HepG2 (cell line): ENCODE data around the gene GMPPB. TPM values are rescaled to one million over a fixed set of nuclear protein-coding genes. Genes with fewer than 3 reads are reported as not detected.

Experiments
- ATRX ChIP-seq: sonication (generic); formaldehyde crosslinking; IDR thresholded peaks from 2 replicates; pipeline ENCODE4 v1.4.0; 2020; ENCODE audit warnings: missing genetic modification reagents, borderline replicate concordance
- HNF4A ChIP-seq: sonication (generic); formaldehyde crosslinking; IDR thresholded peaks from 2 replicates; pipeline ENCODE4 v1.4.0; 2020; ENCODE audit warnings: missing genetic modification reagents
- HOXA5 ChIP-seq: sonication (generic); formaldehyde crosslinking; IDR thresholded peaks from 2 replicates; pipeline ENCODE4 v1.4.0; 2020; ENCODE audit warnings: missing genetic modification reagents
- JDP2 ChIP-seq: sonication (generic); formaldehyde crosslinking; IDR thresholded peaks from 2 replicates; pipeline ENCODE4 v1.8.1; 2022; ENCODE audit warnings: missing genetic modification reagents, borderline replicate concordance
- NFYC ChIP-seq: IDR thresholded peaks from 2 replicates; pipeline ENCODE4 v1.6.1; 2016; ENCODE audit warnings: missing genetic modification reagents, missing compliant biosample characterization
- PCBP1 ChIP-seq: fragments of 200-400 bp; formaldehyde crosslinking; IDR thresholded peaks from 2 replicates; pipeline ENCODE4 v1.6.1; 2017; ENCODE audit warnings: mild to moderate bottlenecking, low read depth, low read length, borderline replicate concordance
- REXO4 ChIP-seq: sonication (generic); formaldehyde crosslinking; IDR thresholded peaks from 2 replicates; pipeline ENCODE4 v1.8.0; 2022; ENCODE audit warnings: missing genetic modification reagents, mild to moderate bottlenecking, borderline replicate concordance
- RFX1 ChIP-seq: fragments of 450-650 bp; IDR thresholded peaks from 2 replicates; pipeline ENCODE4 v1.6.1; 2017
- ZBTB7B ChIP-seq: sonication (generic); formaldehyde crosslinking; IDR thresholded peaks from 2 replicates; pipeline ENCODE4 v1.4.0; 2020; ENCODE audit warnings: missing genetic modification reagents
- ZNF232 ChIP-seq: sonication (generic); formaldehyde crosslinking; IDR thresholded peaks from 2 replicates; pipeline ENCODE4 v1.4.0; 2020; ENCODE audit warnings: missing genetic modification reagents, borderline replicate concordance
- polyA plus RNA-seq, 8 experiments: library from polyadenylated mRNA; depleted of rRNA in 3 of 8; stranded (reverse) in 7 of 8; unstranded in 1 of 8; fragments of >200 nt; fragmentation: Illumina TruSeq in 4 of 8; extraction: Trizol in 4 of 8; gene quantifications; 2 replicates each; pipeline versions ENCODE4 v1.2.1 to v1.2.3, GENCODE V29; 2011 to 2016; ENCODE audit warnings: low read depth in 4 of 8, missing spikeins in 1 of 8, mixed read lengths in 1 of 8; ENCODE audit not compliant: insufficient read depth in 1 of 8
- total RNA-seq, 5 experiments: library from RNA; depleted of rRNA; stranded (reverse); fragments of >200 nt; fragmentation: Illumina TruSeq; extraction: Trizol; gene quantifications; 2 replicates each; pipeline ENCODE4 v1.2.3, GENCODE V29; 2016; ENCODE audit warnings: low read depth in 1 of 5
- TF ChIP-seq, protein P1 (sequence below): sonication (generic); formaldehyde crosslinking; IDR thresholded peaks from 2 replicates; pipeline ENCODE4 v1.5.0; 2020; ENCODE audit warnings: mild to moderate bottlenecking, missing genetic modification reagents
- TF ChIP-seq, protein P2 (sequence below): sonication (generic); formaldehyde crosslinking; IDR thresholded peaks from 2 replicates; pipeline ENCODE4 v1.8.0; 2022; ENCODE audit warnings: missing genetic modification reagents, mild to moderate bottlenecking, borderline replicate concordance
- TF ChIP-seq, protein P3 (sequence below): sonication (generic); formaldehyde crosslinking; conservative IDR thresholded peaks from 2 replicates; pipeline ENCODE4 v1.4.0; 2020; ENCODE audit warnings: missing genetic modification reagents
- TF ChIP-seq, protein P4 (sequence below): IDR thresholded peaks from 2 replicates; pipeline ENCODE4 v1.6.1; 2016; ENCODE audit warnings: mild to moderate bottlenecking, missing biosample characterization, missing genetic modification reagents
- TF ChIP-seq, protein P5 (sequence below): sonication (generic); formaldehyde crosslinking; IDR thresholded peaks from 2 replicates; pipeline ENCODE4 v1.5.1; 2020; ENCODE audit warnings: mild to moderate bottlenecking, missing genetic modification reagents, borderline replicate concordance

The GMPPB gene
- total and polyA plus RNA-seq, 2 of the 13 experiments (the other 11 are each of a cell fraction or from before 2014, with no cell fraction given), result 6.5 to 23.1 TPM

DNA sequence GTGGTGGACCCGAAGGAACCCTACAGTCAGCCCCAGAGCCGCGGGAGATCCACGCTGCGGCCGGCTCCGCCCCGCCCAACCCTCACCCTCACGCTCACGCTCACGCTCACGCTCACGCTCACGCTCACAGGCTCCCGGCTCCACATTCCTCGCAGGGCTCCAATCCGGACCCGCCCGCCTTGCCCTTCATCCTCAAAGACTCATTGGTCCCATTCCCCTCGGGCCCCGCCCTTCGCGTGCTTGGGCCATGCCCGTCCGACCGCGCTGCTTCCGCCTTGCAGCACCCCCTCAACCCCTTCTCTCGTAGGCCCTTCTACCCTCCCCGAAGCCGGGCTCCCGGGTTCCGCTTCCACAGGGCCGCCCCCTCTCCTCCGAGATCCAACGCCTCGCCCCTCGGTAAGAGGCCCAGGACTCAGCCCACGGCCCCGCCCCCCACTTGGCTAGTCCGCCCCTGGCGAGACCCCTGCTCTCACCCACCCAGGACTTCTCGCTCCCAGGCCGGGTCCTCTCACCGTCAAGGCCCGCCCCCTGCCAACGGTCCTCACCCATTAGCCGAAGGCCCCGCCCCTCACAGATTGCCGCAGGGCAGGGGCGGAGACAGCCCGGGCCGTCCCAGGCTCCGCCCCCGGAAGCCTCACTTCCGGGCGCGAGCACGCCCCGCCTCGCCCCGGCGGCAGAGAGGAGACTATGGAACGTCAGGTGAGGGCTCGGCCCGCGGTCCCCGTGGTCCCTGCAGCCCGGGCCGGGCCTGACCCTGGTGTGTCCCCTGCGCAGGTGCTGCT is 49.8 kb downstream of the GMPPB start, which contains the start of gene APEH (continued):
- TF ChIP-seq PCBP1 (no peak), ZBTB7B (CRISPR knock-in tag) (peak; percentile 89), HNF4A (CRISPR knock-in tag) (no peak), RFX1 (no peak), ATRX (CRISPR knock-in tag) (no peak), ZNF232 (CRISPR knock-in tag) (peak; percentile 61; the same call in 1 of the 2 replicates), HOXA5 (CRISPR knock-in tag) (no peak), NFYC (CRISPR knock-in tag) (peak; percentile 75), JDP2 (CRISPR knock-in tag) (no peak), REXO4 (no peak)
- TF ChIP-seq, protein P1, sequence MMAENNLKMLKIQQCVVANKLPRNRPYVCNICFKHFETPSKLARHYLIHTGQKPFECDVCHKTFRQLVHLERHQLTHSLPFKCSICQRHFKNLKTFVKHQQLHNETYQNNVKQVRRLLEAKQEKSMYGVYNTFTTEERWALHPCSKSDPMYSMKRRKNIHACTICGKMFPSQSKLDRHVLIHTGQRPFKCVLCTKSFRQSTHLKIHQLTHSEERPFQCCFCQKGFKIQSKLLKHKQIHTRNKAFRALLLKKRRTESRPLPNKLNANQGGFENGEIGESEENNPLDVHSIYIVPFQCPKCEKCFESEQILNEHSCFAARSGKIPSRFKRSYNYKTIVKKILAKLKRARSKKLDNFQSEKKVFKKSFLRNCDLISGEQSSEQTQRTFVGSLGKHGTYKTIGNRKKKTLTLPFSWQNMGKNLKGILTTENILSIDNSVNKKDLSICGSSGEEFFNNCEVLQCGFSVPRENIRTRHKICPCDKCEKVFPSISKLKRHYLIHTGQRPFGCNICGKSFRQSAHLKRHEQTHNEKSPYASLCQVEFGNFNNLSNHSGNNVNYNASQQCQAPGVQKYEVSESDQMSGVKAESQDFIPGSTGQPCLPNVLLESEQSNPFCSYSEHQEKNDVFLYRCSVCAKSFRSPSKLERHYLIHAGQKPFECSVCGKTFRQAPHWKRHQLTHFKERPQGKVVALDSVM (CRISPR knock-in tag), result no peak
- TF ChIP-seq, protein P2, sequence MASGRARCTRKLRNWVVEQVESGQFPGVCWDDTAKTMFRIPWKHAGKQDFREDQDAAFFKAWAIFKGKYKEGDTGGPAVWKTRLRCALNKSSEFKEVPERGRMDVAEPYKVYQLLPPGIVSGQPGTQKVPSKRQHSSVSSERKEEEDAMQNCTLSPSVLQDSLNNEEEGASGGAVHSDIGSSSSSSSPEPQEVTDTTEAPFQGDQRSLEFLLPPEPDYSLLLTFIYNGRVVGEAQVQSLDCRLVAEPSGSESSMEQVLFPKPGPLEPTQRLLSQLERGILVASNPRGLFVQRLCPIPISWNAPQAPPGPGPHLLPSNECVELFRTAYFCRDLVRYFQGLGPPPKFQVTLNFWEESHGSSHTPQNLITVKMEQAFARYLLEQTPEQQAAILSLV (CRISPR knock-in tag), result no peak; the same call in 1 of the 2 replicates
- TF ChIP-seq, protein P3, sequence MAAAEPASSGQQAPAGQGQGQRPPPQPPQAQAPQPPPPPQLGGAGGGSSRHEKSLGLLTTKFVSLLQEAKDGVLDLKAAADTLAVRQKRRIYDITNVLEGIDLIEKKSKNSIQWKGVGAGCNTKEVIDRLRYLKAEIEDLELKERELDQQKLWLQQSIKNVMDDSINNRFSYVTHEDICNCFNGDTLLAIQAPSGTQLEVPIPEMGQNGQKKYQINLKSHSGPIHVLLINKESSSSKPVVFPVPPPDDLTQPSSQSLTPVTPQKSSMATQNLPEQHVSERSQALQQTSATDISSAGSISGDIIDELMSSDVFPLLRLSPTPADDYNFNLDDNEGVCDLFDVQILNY, result no peak
- TF ChIP-seq, protein P4, sequence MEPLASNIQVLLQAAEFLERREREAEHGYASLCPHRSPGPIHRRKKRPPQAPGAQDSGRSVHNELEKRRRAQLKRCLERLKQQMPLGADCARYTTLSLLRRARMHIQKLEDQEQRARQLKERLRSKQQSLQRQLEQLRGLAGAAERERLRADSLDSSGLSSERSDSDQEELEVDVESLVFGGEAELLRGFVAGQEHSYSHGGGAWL (CRISPR knock-in tag), result no peak; the same call in 1 of the 2 replicates
- TF ChIP-seq, protein P5, sequence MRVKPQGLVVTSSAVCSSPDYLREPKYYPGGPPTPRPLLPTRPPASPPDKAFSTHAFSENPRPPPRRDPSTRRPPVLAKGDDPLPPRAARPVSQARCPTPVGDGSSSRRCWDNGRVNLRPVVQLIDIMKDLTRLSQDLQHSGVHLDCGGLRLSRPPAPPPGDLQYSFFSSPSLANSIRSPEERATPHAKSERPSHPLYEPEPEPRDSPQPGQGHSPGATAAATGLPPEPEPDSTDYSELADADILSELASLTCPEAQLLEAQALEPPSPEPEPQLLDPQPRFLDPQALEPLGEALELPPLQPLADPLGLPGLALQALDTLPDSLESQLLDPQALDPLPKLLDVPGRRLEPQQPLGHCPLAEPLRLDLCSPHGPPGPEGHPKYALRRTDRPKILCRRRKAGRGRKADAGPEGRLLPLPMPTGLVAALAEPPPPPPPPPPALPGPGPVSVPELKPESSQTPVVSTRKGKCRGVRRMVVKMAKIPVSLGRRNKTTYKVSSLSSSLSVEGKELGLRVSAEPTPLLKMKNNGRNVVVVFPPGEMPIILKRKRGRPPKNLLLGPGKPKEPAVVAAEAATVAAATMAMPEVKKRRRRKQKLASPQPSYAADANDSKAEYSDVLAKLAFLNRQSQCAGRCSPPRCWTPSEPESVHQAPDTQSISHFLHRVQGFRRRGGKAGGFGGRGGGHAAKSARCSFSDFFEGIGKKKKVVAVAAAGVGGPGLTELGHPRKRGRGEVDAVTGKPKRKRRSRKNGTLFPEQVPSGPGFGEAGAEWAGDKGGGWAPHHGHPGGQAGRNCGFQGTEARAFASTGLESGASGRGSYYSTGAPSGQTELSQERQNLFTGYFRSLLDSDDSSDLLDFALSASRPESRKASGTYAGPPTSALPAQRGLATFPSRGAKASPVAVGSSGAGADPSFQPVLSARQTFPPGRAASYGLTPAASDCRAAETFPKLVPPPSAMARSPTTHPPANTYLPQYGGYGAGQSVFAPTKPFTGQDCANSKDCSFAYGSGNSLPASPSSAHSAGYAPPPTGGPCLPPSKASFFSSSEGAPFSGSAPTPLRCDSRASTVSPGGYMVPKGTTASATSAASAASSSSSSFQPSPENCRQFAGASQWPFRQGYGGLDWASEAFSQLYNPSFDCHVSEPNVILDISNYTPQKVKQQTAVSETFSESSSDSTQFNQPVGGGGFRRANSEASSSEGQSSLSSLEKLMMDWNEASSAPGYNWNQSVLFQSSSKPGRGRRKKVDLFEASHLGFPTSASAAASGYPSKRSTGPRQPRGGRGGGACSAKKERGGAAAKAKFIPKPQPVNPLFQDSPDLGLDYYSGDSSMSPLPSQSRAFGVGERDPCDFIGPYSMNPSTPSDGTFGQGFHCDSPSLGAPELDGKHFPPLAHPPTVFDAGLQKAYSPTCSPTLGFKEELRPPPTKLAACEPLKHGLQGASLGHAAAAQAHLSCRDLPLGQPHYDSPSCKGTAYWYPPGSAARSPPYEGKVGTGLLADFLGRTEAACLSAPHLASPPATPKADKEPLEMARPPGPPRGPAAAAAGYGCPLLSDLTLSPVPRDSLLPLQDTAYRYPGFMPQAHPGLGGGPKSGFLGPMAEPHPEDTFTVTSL (CRISPR knock-in tag), result no peak
